ENCODE measurements around the gene DYSF.

Gene DYSF

DNA sequence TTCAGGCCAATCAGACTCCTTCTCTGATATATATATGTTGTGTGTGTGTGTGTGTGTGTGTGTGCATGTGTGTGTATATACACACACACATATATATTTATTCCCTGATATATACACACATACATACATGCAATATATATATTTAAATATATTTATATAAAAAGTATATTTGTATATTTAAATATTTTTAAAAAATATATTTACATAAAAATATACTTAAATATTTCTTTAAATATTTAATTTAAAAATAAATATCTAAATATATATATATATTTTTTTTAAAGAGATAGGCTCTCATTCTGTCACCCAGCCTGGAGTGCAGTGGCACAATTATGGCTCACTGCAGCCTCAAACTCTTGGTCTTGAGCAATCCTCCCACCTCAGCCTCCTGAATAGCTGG is 281.3 kb downstream of the DYSF start:
- DNase-seq: no peak

DNA sequence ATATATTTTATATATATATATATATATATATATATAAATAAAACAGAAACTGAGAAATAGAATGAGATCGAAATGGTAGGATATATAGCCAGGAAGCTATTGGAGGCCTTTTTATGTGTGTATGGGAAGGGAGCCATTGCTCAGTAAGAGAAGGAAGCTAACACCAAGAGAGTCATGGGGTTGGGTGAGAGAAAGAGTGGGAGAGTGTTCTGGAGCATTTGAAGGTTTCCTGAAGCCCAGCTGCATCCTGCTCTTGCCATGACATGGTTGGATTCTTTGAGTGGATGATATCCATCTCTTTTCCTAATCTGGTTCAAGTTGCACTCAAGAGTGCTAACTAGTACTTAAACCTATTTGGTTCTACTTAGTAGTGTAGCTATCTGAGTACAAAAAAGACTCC is 282.3 kb downstream of the DYSF start:
- DNase-seq: no peak
